Tibial nerve (tissue), 4 donors: ENCODE results near the gene TCIRG1. TPM values are rescaled to one million over a fixed set of nuclear protein-coding genes. Genes with fewer than 3 reads are reported as not detected.
A peak's percentile ranks its signal among the peaks of the same experiment; 100 is the strongest.

Experiments used
- DNase-seq, 2 donors: peaks; one replicate each; pipeline ENCODE4 v3.0.0-alpha.2; 2019; ENCODE audit warnings: low spot score in 2 of 2
- H3K27ac ChIP-seq, 4 donors: fragments of 200-600 bp; sonication (generic) in 3 of 4; one replicate each; pipeline ENCODE4 v1.5.1; 2017 to 2019; ENCODE audit warnings: mild to moderate bottlenecking in 1 of 4
- H3K27me3 ChIP-seq, 2 donors: fragments of 200-600 bp; sonication (generic) in 1 of 2; one replicate each; pipeline versions ENCODE4 v1.5.1 to v1.6.0; 2017 to 2019
- H3K36me3 ChIP-seq, 3 donors: fragments of 200-600 bp; sonication (generic); one replicate each; pipeline ENCODE4 v1.5.1; 2018 to 2019
- H3K4me1 ChIP-seq, 4 donors: fragments of 200-600 bp; sonication (generic) in 3 of 4; one replicate each; pipeline ENCODE4 v1.5.1; 2017 to 2019
- H3K4me3 ChIP-seq, 4 donors: fragments of 200-600 bp; sonication (generic) in 3 of 4; one replicate each; pipeline ENCODE4 v1.5.1; 2017 to 2019; ENCODE audit warnings: mild to moderate bottlenecking in 1 of 4, moderate library complexity in 1 of 4
- H3K9me3 ChIP-seq, 4 donors: fragments of 200-600 bp; sonication (generic) in 3 of 4; one replicate each; pipeline ENCODE4 v1.5.1; 2017 to 2019
- CTCF ChIP-seq, 5 experiments: fragments of 200-600 bp in 3 of 5; fragments of 450-650 bp in 2 of 5; sonication (generic) in 3 of 5; IDR thresholded peaks; one replicate each; pipeline ENCODE4 v1.5.1; 2016 to 2019; ENCODE audit warnings: antibody characterized with exemption in 5 of 5, mild to moderate bottlenecking in 3 of 5, moderate library complexity in 2 of 5
- EP300 ChIP-seq, 2 donors: sonication (generic); formaldehyde crosslinking; IDR thresholded peaks; one replicate each; pipeline ENCODE4 v1.6.1; 2017; ENCODE audit warnings: antibody characterized with exemption in 2 of 2, mild to moderate bottlenecking in 1 of 2
- POLR2A ChIP-seq, 2 donors: fragments of 450-650 bp; IDR thresholded peaks; one replicate each; pipeline ENCODE4 v1.6.1; 2017; ENCODE audit warnings: antibody characterized with exemption in 2 of 2, mild to moderate bottlenecking in 2 of 2, moderate library complexity in 2 of 2
- WGBS, 2 donors: methylation state at CpG; one replicate each; pipeline ENCODE4 v1.1.5; 2018; 5-methylcytosine and 5-hydroxymethylcytosine counted together
- total RNA-seq, 4 donors: library from RNA; depleted of rRNA; stranded (reverse); fragments of >200 nt; gene quantifications; one replicate each; pipeline ENCODE4 v1.1.0, GENCODE V29; 2016

Gene TCIRG1
- total RNA-seq, 4 donors from 2014 or later: 142 to 439 (median 183) TPM

GRCh38 chr11:68017980-68018729 is 20.7 kb upstream of the TCIRG1 start:
- Histone ChIP-seq H3K9me3 (no peaks in the 10 kb centered on the region), H3K36me3 (peaks cover 0 to 38% (median 0%) of the 10 kb centered on the region in 3 donors), H3K4me1 (peaks cover 0 to 80% (median 36%) of the 10 kb centered on the region in 4 donors), H3K27me3 (no peaks in the 10 kb centered on the region), H3K4me3 (no peak overlapping the region), H3K27ac (peak overlapping the region in 3 of 4 donors; percentile 57 to 98 (median 84))
- TF ChIP-seq CTCF (IDR thresholded peaks at IDR 0.05) (no peak), POLR2A (IDR thresholded peaks at IDR 0.05) (no peak), EP300 (IDR thresholded peaks at IDR 0.05) (no peak)
- DNase-seq: no peak
- 61 to 62% methylated on average over 24 to 27 of the region's 27 CpGs for WGBS, 2 donors

- H3K4me3 ChIP-seq: no peak overlapping the region
- no peak for TF ChIP-seq CTCF (IDR thresholded peaks at IDR 0.05)
- TF ChIP-seq EP300 (IDR thresholded peaks at IDR 0.05): no peak
- TF ChIP-seq POLR2A (IDR thresholded peaks at IDR 0.05): no peak
- H3K27ac ChIP-seq: peak overlapping the region in 2 of 4 donors; percentile 3 to 98
- 84 to 86% methylated on average over 17 of the region's 18 CpGs for WGBS, 2 donors
- no peaks in the 10 kb centered on the region for H3K27me3 ChIP-seq
- DNase-seq: no peak
- peaks cover 0 to 74% (median 31%) of the 10 kb centered on the region in 4 donors for H3K4me1 ChIP-seq
- H3K36me3 ChIP-seq: peaks cover 0 to 44% (median 0%) of the 10 kb centered on the region in 3 donors
- H3K9me3 ChIP-seq: peaks cover 0 to under 1% (median 0%) of the 10 kb centered on the region in 4 donors
These were observed 20.1 kb upstream of the TCIRG1 start for GRCh38 chr11:68018730-68019190.

- no peak overlapping the region for H3K4me3 ChIP-seq
- 85 to 90% methylated on average over 8 to 12 of the region's 12 CpGs for WGBS, 2 donors
- H3K9me3 ChIP-seq: peaks cover 0 to 8% (median 0%) of the 10 kb centered on the region in 4 donors
- peaks cover 0 to 66% (median 24%) of the 10 kb centered on the region in 4 donors for H3K4me1 ChIP-seq
- H3K27ac ChIP-seq: peak overlapping the region in 1 of 4 donors; percentile 98
- TF ChIP-seq POLR2A (IDR thresholded peaks at IDR 0.05) (no peak), EP300 (IDR thresholded peaks at IDR 0.05) (no peak), CTCF (IDR thresholded peaks at IDR 0.05) (no peak)
- DNase-seq: no peak
- no peaks in the 10 kb centered on the region for H3K27me3 ChIP-seq
- H3K36me3 ChIP-seq: peaks cover 0 to 51% (median 0%) of the 10 kb centered on the region in 3 donors
These were observed 19.3 kb upstream of the TCIRG1 start for GRCh38 chr11:68019486-68019885.

GRCh38 chr11:68020575-68020974 is 18.2 kb upstream of the TCIRG1 start:
- WGBS, 2 donors: 50 to 54% methylated on average over 7 to 11 of the region's 11 CpGs
- peak overlapping the region in 1 of 4 donors; percentile 98 for H3K27ac ChIP-seq
- H3K4me3 ChIP-seq: no peak overlapping the region
- TF ChIP-seq CTCF (IDR thresholded peaks at IDR 0.05): peak in 1 of 5 experiments; percentile 9
- TF ChIP-seq EP300 (IDR thresholded peaks at IDR 0.05): no peak
- no peaks in the 10 kb centered on the region for H3K27me3 ChIP-seq
- H3K9me3 ChIP-seq: peaks cover 0 to 19% (median 0%) of the 10 kb centered on the region in 4 donors
- peaks cover 0 to 56% (median 0%) of the 10 kb centered on the region in 3 donors for H3K36me3 ChIP-seq
- DNase-seq: no peak
- peaks cover 0 to 56% (median 17%) of the 10 kb centered on the region in 4 donors for H3K4me1 ChIP-seq

GRCh38 chr11:68021167-68021787 is 17.5 kb upstream of the TCIRG1 start:
- H3K27me3 ChIP-seq: no peaks in the 10 kb centered on the region
- TF ChIP-seq CTCF (IDR thresholded peaks at IDR 0.05) (peak in 1 of 5 experiments; percentile 27), EP300 (IDR thresholded peaks at IDR 0.05) (no peak)
- H3K4me3 ChIP-seq: no peak overlapping the region
- peak overlapping the region in 1 of 4 donors; percentile 98 for H3K27ac ChIP-seq
- H3K9me3 ChIP-seq: peaks cover 0 to 22% (median 0%) of the 10 kb centered on the region in 4 donors
- peaks cover 0 to 48% (median 17%) of the 10 kb centered on the region in 4 donors for H3K4me1 ChIP-seq
- no peak for DNase-seq
- H3K36me3 ChIP-seq: peaks cover 0 to 57% (median 0%) of the 10 kb centered on the region in 3 donors
- WGBS, 2 donors: 68 to 87% methylated on average over 18 to 27 of the region's 27 CpGs
